Stomach (tissue), 4 donors: ENCODE results near the gene DMXL1.

ENCODE experiments used
- CTCF ChIP-seq, 7 experiments: fragments of 450-650 bp in 4 of 7; fragments of 200-600 bp in 3 of 7; sonication (generic) in 3 of 7; IDR thresholded peaks; one replicate each; pipeline ENCODE4 v1.5.1; 2016 to 2019; ENCODE audit warnings: antibody characterized with exemption in 7 of 7, control low read depth in 2 of 7, mild to moderate bottlenecking in 1 of 7
- EP300 ChIP-seq: sonication (generic); formaldehyde crosslinking; IDR thresholded peaks from one replicate; pipeline ENCODE4 v1.6.1; 2017; ENCODE audit warnings: antibody characterized with exemption
- POLR2A ChIP-seq, 4 donors: fragments of 450-650 bp; IDR thresholded peaks; one replicate each; pipeline ENCODE4 v1.6.1; 2016; ENCODE audit warnings: antibody characterized with exemption in 4 of 4, control low read depth in 2 of 4, mild to moderate bottlenecking in 1 of 4, moderate library complexity in 1 of 4

GRCh38 chr5:119171686-119172085 is 100.8 kb downstream of the DMXL1 start:
- TF ChIP-seq CTCF (IDR thresholded peaks at IDR 0.05) (no peak), POLR2A (IDR thresholded peaks at IDR 0.05) (no peak), EP300 (no peak)
